HK-2 (cell line): ENCODE results near the gene DNMT3B.

Source experiments
- DNase-seq: peaks from one replicate; pipeline ENCODE4 v3.0.0-alpha.2; 2018; ENCODE audit not compliant: unreplicated experiment

DNMT3B gene

GRCh38 chr20:32763202-32764004, 1.2 kb downstream of the DNMT3B start:
- DNase-seq: peak; percentile 57

- no peak for DNase-seq
Measured at GRCh38 chr20:32764005-32764960, 2.1 kb downstream of the DNMT3B start.

GRCh38 chr20:32765230-32765875, 3.2 kb downstream of the DNMT3B start:
- DNase-seq: peak; percentile 82

GRCh38 chr20:32767418-32768198, 5.4 kb downstream of the DNMT3B start:
- DNase-seq: no peak

- no peak for DNase-seq
Measured at GRCh38 chr20:32772046-32772445, 9.9 kb downstream of the DNMT3B start.

GRCh38 chr20:32773223-32773622, 11.0 kb downstream of the DNMT3B start:
- no peak for DNase-seq

- no peak for DNase-seq
Measured at GRCh38 chr20:32773855-32774254, 11.7 kb downstream of the DNMT3B start.

GRCh38 chr20:32775336-32775991, 13.3 kb downstream of the DNMT3B start:
- DNase-seq: no peak

GRCh38 chr20:32777177-32777956, 15.2 kb downstream of the DNMT3B start:
- peak; percentile 78 for DNase-seq

- no peak for DNase-seq
Measured at GRCh38 chr20:32779500-32780211, 17.5 kb downstream of the DNMT3B start.

GRCh38 chr20:32780278-32780677, 18.1 kb downstream of the DNMT3B start:
- DNase-seq: no peak

- DNase-seq: no peak
Measured at GRCh38 chr20:32780749-32781655, 18.8 kb downstream of the DNMT3B start.

GRCh38 chr20:32784369-32785080, 22.3 kb downstream of the DNMT3B start:
- DNase-seq: no peak

GRCh38 chr20:32786059-32786760, 24.0 kb downstream of the DNMT3B start:
- no peak for DNase-seq

- DNase-seq: no peak
Measured at GRCh38 chr20:32787168-32787567, 25.0 kb downstream of the DNMT3B start.

GRCh38 chr20:32789896-32790750, 27.9 kb downstream of the DNMT3B start:
- peak; percentile 78 for DNase-seq
